Astrocyte of the cerebellum (primary cell): Measurements from ENCODE around the gene FGF13.

Experiments
- DNase-seq: peaks from one replicate; pipeline ENCODE4 v3.0.0-alpha.2; 2011; ENCODE audit warnings: low read depth
- H3K4me3 ChIP-seq: 2 replicates; pipeline ENCODE4 v1.5.1; 2011; ENCODE audit warnings: mild to moderate bottlenecking, low read depth, low read length, moderate library complexity
- in situ Hi-C: cut with HindIII; loops from 2 replicates; pipeline ENCODE4 v1.10.0; 2017; ENCODE audit warnings: low sequenced_read_pairs
- TF ChIP-seq, protein P1 (sequence below): IDR thresholded peaks from 2 replicates; pipeline ENCODE4 v1.5.1; 2012; ENCODE audit warnings: low read length, low read depth, moderate library complexity, mild to moderate bottlenecking; ENCODE audit errors: missing control alignments

FGF13 gene

DNA sequence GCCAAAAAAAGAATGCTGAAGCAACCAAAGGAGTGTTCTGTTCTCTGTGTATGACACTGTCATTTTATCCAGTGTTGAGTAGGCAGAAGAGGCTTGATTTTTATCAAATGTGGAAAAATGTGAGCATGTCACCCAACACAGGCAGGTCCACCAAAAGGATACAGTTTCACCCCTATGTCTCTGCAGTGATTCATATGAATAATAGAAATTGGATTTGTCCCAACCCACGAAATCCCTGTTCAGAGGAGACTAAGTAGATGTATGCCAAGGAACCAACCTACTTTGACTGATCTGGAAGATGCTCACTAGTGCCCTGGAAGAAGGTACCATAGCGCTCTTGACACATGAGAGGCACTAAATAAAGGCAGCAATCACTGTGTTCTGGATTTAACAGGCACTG lies 72.5 kb downstream of the FGF13 start:
- peak; percentile 1 for DNase-seq
- no peak overlapping the region for H3K4me3 ChIP-seq
- TF ChIP-seq, protein P1, sequence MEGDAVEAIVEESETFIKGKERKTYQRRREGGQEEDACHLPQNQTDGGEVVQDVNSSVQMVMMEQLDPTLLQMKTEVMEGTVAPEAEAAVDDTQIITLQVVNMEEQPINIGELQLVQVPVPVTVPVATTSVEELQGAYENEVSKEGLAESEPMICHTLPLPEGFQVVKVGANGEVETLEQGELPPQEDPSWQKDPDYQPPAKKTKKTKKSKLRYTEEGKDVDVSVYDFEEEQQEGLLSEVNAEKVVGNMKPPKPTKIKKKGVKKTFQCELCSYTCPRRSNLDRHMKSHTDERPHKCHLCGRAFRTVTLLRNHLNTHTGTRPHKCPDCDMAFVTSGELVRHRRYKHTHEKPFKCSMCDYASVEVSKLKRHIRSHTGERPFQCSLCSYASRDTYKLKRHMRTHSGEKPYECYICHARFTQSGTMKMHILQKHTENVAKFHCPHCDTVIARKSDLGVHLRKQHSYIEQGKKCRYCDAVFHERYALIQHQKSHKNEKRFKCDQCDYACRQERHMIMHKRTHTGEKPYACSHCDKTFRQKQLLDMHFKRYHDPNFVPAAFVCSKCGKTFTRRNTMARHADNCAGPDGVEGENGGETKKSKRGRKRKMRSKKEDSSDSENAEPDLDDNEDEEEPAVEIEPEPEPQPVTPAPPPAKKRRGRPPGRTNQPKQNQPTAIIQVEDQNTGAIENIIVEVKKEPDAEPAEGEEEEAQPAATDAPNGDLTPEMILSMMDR: no peak
- in situ Hi-C loops: no loop called here
